Astrocyte (in vitro differentiated cells and primary cell): ENCODE measurements around the gene NUBP1.

Experiments used
- CTCF ChIP-seq: IDR thresholded peaks from 2 replicates; pipeline ENCODE4 v1.5.1; 2011; ENCODE audit warnings: low read depth, mild to moderate bottlenecking, inconsistent platforms, low read length, moderate library complexity; ENCODE audit not compliant: insufficient read depth
- EZH2 ChIP-seq: IDR thresholded peaks from 2 replicates; pipeline ENCODE4 v1.6.1; 2012; ENCODE audit warnings: mild to moderate bottlenecking, low read length, inconsistent platforms; ENCODE audit not compliant: insufficient read depth

GRCh38 chr16:10740845-10741208, 2.8 kb upstream of the NUBP1 start:
- no peak for TF ChIP-seq CTCF
- no peak for TF ChIP-seq EZH2
